IPS-18c (cell line): Measurements from ENCODE around the gene REPS2.

ENCODE experiments used
- H3K4me3 ChIP-seq: 2 replicates; pipeline ENCODE4 v1.7.0; 2013; ENCODE audit warnings: low read depth, mild to moderate bottlenecking, low read length, moderate library complexity; ENCODE audit not compliant: insufficient read depth
- H3K9me3 ChIP-seq: one replicate; pipeline ENCODE4 v1.6.1; 2013; ENCODE audit warnings: mild to moderate bottlenecking, low read length, moderate library complexity; ENCODE audit not compliant: control insufficient read depth, insufficient read depth

The REPS2 gene

DNA sequence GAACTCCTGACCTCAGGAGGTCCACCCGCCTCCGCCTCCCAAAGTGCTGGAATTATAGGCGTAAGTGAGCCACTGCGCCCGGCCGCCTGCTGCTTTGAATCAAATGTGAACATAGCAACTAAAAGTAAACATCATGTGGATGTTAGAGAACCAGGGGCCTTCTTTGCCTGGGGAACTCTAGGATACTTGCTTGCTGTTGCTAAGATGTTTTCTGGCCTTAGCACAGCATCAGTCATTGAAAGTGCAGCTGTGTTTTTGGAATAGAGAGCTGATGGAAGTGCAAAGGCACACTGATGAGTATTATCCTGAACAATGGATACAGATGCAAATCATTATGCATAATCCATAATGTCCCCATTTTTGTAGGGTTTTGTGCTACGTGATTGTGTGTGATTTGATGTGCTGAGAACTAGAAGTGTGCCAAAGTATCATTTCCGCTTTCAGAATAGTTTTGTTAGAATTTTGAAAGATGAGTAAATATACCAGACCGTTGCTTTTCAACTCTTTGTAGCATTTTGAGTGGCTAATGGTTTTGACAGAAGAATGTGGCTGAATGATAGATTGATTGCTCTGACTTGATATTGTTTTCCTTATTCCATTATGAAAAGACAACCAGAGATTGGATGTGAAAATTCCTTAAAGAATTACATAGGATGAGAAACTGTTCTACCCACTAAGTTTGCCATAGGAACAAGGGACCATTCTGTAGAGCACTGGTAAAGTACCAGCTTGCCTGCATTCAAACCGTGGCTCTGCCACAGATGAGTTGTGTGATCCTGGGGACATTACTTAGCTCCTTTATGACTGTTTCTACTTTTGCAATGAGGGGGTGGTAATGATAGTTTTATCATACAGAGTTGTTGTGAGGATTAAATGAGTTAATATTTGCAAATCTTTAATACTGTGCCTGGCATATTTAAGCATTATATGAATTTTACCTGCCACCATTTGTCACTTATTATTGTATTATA, 74.7 kb downstream of the REPS2 start:
- Histone ChIP-seq H3K4me3 (no peak overlapping the region), H3K9me3 (no peaks in the 10 kb centered on the region)

DNA sequence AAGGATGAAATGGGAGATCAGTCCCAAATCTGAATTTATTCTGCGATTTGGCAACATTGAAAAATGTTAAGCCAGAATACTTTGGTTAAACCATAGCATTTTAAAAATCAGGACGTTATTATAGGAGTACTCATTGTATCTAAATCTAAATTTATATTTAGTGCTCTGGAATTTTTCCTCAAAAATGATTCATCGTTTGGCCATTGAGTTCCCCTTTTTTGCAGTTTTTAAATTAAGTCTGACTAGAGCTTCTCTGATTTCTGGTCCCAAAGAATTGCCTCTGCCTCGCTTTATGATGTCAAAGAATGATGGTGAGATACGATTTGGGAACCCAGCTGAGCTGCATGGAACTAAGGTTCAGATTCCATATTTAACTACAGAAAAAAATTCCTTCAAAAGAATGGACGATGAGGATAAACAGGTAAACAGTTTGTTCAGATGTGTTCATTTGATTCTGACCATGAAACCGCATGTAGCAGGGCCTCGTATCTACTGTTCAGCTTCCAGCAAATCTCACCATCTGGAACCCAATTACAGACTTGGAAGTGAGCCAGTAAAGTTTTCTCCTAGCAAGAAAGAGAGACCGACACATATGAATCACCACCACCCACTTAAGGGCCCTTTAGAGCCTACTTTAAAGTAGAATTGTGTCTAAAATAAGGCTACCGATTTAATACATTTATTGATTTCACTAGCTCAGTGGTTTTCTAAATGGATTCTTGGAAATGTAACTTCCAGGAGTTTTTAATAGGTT, 75.6 kb downstream of the REPS2 start:
- Histone ChIP-seq H3K4me3 (no peak overlapping the region), H3K9me3 (no peaks in the 10 kb centered on the region)

DNA sequence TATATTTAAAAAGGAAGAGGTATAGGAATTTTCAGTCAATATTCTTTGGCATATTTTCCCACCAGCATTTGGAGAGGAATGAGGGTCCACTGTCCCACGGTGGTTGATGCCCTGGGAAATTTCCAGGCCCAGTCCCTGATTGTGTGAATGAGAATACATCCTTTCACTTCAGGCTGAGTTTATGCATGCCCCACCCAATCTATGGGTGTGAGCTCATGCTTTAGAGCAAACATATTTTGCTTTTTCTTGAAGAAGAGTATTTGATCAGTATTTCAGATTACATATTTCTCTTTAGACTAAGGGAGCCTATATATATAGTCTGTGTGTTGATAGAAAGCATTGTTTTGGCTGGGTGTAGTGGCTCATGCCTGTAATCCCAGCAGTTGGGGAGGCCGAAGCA, 77.2 kb downstream of the REPS2 start:
- H3K9me3 ChIP-seq = no peaks in the 10 kb centered on the region
- no peak overlapping the region for H3K4me3 ChIP-seq

DNA sequence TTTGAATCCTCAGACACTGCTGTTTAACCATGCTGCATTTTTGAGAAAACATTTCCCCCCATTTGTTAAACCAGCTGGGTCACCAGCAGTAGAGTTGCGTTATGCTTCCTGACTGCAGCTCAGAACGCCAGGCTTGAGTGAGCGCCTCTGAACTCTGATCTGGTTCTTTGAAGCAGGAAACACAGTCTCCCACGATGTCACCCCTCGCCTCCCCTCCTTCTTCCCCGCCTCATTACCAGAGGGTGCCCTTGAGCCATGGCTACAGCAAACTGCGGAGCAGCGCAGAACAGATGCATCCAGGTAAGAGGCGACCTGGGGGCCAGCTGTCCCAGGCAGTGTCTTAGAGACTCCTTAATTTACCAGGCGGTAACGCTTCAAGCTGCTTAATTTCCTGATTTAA, 78.4 kb downstream of the REPS2 start:
- Histone ChIP-seq H3K4me3 (no peak overlapping the region), H3K9me3 (no peaks in the 10 kb centered on the region)

DNA sequence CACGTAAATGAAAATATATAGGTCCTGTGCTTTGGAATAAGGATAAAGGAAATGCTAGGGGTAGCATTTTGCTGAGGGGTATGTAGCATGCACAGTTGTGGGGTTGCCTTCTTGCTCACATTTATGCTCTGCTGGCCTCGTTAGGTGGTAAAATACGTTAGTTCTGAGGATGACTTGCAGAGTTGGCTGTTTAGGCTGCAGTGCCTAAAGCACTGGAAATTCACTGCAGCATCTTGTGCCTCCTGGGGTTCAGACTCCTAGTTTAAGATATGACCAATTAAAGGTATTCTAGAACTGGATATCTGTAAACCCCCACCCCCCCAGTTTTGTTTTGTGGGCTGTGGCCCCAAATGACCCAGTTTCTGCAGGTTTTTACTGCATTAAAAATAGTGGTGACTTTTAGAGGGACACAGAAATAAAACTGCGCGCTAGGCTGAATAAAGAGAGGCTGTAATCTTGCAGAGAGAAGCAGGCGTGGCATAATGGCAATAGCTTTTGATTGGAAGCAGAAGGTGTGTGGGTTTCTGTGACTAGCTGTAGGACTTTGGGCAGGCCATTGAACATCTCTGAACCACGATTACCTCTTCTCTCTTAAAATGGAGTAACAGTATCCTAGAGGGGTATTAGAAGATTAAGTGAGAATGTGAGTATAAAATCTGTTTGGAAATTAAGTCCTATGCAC, 79.3 kb downstream of the REPS2 start:
- no peak overlapping the region for H3K4me3 ChIP-seq
- no peaks in the 10 kb centered on the region for H3K9me3 ChIP-seq

DNA sequence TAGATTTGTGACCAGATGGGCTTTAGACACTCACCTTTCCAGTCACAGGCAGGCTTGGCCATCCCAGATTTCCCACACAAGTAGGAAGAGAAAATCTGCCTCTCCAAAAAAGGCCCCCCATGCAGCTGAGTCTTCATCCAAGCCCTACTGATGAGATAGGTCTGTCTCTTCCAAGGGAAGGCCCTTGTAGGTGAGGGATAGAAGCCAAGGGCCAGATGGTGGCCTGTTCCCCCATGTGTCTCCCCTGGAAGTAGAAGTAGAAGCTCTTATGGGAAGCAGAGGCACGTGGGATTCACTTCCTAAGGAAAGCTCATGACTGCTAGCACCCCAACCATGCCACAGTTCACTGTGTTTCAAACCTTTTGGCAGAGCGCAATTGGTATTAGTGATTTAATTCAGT, 81.5 kb downstream of the REPS2 start:
- H3K4me3 ChIP-seq = no peak overlapping the region
- no peaks in the 10 kb centered on the region for H3K9me3 ChIP-seq

DNA sequence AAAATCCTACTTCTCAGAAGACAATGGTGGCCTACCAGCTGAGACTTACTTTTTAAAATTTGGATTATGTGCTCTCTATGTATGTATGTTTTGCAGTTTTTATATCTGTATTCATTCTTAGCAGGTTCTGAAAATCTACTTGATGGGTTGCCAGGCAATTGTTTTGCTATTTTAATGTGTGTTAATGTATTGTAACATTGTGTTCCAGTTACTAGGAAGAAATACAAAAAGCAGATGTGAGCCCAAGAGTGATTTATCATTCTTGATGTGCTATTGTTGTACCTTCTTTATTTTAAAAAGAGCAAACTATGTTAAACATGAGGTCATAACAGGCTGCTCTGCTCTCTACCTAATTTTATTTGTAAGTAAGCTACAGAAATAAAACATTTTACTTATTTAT, 81.9 kb downstream of the REPS2 start:
- no peak overlapping the region for H3K4me3 ChIP-seq
- no peaks in the 10 kb centered on the region for H3K9me3 ChIP-seq

DNA sequence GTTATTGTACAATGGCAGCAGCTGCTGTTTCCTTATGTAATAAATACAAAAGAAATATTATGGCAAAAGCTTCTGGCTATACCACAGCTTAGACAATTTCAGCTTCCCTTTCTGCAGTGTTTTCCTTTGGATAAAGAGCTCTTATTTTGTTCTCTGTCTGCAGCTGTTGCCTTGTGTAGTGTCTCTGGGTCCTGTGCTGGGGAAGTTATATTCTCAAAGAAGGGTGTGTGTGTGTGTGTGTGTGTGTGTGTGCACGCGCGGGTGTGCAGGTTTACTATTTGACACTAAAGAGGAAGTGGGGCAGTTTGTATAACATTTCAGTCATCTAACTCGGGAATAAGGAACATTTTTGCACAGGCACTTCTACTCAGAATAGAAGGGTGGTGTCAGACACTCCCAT, 83.6 kb downstream of the REPS2 start:
- Histone ChIP-seq H3K4me3 (no peak overlapping the region), H3K9me3 (no peaks in the 10 kb centered on the region)

DNA sequence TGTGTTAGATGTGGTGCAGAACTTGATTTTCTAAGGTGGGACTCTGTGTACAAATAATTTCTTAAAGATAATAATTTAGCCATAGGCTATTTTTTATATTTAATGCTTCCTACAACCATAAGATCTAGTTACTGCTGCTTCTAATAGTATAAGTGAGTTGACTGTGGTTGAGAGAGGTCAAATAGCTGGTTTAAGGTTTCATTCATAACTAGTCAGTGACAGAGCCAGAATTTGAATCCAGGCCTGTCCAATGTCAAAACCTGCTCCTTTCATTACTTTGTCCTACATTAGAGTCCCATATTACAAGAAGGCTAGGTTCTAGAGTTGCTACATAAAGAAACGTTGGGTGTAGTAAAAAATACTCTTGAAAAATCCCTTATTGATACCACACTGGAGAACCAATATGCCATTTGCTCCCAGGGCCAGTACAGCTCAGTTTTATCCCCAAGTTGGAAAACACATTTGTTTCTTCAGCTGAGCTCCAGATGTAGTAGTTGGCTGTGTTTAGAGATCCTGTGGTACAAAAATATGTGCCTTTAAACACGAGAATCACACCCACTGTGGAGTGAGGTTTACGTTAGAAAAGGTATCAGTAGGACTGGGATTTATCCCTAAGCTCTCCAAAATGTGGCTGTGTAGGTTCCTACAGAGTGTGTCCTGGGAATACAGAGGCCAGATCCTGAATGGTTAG, 84.3 kb downstream of the REPS2 start:
- H3K4me3 ChIP-seq = no peak overlapping the region
- H3K9me3 ChIP-seq = no peaks in the 10 kb centered on the region

DNA sequence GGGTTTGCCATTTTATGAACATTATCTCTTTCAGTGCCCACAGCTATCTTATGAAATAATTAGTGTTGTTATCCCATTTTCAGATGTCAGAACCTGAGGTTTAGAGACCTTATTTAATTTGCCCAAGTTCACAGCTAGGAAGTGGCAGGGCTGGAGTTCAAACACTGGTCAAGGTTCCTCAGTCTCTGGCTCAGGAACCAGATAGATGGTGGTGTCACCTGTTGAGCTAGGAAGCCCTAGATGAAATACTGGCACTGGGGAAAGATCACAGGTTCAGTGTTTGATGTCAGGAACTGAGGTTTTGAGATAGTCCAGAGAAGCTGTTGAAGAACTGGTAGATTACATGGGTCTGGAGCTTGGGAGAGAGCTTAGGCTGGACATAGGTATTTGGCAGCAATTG, 85.4 kb downstream of the REPS2 start:
- no peak overlapping the region for H3K4me3 ChIP-seq
- no peaks in the 10 kb centered on the region for H3K9me3 ChIP-seq

DNA sequence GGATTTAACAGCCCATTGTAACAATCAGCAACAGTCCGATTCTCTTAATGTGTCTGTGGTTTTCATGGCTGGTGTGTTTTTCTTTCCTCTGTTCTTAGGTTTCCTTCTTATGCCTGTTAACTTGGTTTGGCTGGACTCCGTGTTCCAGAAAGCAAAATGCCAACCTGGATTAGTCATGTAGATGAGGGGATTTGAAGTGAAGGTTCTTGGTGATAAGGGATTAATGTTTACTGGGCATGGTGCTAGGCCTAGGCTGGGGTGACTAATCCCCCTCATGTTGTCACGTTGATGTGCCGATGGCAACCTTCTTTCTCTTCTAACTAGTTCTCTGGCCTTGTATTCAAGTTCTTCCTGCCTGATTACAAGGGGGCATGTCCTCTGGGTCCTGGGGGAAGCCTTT, 85.9 kb downstream of the REPS2 start:
- Histone ChIP-seq H3K9me3 (no peaks in the 10 kb centered on the region), H3K4me3 (no peak overlapping the region)

DNA sequence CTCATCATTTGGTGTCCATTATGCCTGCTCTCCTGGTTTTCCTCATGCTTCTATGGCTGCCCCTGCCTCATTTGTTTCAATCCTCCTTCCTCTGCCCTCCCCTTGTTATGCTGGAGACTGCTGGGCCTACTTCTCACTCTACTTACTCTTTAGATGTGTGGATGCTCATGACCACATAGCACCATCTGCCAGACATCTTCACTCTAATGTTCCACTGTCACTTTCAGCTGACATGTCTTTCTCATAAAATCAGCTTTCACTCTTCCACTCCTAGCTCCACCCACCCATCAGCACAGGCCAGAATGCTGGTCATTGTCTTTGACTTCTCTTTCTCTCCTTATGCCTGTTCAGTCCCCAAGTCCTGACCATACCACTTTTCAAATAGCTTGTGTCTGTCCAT, 86.8 kb downstream of the REPS2 start:
- Histone ChIP-seq H3K4me3 (no peak overlapping the region), H3K9me3 (no peaks in the 10 kb centered on the region)

DNA sequence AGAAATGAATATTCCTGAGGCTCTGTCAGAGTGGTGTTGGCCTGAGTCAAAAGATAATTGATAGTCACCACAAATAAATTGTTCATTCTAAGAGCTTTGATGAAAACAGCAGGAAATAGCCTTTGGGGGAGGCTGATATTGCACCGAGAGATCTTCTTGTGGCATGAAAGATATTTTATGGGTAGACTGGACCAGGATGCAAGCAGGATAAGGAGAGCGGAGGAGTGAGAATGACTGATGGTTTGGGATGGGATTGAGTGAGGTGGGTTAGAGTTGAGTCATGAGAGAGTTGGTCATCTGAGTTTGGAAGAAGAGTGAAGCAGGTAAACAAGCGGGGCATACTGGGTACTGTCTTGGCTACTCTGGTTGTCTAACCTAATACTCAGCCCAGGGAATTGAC, 88.7 kb downstream of the REPS2 start:
- H3K4me3 ChIP-seq = no peak overlapping the region
- H3K9me3 ChIP-seq = no peaks in the 10 kb centered on the region

DNA sequence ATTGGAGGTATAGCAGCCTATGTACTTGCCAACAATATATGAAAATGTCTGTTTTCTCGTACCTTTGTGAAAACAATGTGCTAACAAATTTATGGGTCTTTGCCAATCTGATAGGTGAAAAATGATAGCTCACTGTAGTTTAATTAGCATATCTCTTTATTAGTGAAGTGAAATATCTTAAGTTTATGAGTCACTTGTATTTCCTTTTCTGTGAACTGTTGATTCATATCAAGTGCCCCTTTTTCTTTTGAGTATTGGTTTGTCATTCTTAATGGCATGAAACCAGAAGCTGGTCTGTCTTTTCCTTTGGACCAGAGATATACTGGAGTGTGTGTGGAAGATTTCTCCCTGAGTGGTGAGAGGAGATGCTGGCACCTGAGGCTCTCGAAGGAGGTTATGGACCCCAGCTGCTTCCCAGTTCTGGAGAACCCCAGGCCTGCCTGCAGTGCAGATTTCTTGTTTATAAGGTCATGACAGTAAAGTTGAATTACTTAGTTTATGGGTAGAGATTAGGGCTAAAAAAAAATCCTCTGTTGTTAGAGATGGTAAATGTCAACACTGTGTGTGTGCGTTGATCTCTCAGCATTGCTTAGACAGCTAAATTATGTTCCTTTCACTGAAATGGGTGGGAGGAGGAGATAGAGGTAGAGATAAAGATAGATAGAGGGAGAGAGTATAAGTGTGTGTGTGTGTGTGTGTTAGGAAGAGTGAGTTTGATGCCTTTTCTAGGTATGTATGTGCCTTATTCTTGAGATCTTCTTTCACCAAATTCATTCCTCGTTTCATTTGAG, 89.9 kb downstream of the REPS2 start:
- H3K9me3 ChIP-seq = no peaks in the 10 kb centered on the region
- H3K4me3 ChIP-seq = no peak overlapping the region

DNA sequence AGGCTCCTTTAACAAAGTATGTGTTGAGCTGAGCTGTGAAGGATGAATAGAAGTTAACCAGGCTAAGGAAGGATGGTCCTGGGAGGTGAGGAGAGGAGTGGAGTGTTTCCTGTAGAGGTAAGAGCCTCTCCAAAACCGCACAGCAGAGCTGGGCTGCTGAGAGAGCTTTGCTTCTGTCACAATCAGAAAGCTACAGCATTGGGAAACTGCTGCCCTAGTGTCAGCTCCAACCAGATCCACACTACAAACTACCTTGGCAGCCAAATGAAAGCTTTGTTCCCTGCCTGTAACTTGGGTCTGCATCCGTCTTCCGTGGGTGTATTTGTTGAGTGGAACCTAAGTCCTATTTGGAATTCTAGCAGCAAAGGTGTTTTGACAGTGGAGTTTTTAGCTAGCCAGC, 91.8 kb downstream of the REPS2 start:
- no peak overlapping the region for H3K4me3 ChIP-seq
- no peaks in the 10 kb centered on the region for H3K9me3 ChIP-seq

DNA sequence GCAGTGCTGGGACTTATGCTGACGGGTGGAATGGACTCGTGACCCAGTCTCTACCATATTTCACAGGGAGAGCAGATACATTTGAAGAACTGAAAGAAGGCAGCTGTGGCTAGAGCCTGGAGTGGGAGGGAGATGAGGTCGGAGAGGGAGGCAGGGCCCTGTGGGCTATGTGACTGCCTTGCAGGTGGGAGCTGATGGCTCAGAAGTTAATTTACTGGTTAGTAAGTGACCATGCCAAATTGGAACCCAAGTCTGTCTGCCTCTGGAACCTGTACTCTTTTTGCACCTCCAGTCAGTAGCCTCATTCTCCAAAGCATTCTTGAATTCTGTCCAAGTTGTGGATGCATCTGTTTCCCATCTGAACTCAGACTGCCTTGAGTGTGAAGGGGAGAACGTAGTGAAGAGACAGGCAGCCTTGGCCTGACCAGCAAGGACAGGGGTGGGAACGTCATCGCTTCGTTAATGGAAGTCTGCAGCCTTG, 92.3 kb downstream of the REPS2 start:
- H3K9me3 ChIP-seq = no peaks in the 10 kb centered on the region
- H3K4me3 ChIP-seq = no peak overlapping the region
